Measurements from ENCODE around the gene GNGT1.
A peak's percentile ranks its signal among the peaks of the same experiment; 100 is the strongest.

Gene GNGT1

DNA sequence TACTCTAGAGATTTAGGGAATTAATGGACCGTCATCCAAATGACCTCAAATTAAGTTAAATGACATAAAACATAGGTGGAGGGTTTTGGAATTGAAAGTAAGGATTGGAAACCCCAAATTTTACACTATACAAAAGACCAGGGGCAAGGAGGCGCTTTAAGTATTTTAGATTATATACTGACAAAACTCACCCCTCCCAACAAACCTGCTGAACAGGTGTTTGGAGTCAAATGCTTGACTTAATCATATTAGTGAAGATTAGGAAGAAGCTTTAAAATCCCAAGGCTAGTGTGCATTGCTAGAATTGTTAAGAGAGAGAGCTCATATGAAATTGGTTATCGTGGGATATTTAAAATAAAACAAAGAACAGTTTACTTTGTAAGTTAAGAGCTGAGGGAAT lies at the start of gene GNGT1:
Gene GNGT1 (plus strand): TSS at position 301 of the 400 bp plus-strand sequence. CDS start 180 bp downstream, outside the sequence.
- no peak within 1 kb of the TSS for H3K4me3 ChIP-seq (replicated peaks in 1 of 2; ENCODE audit: low read depth in 2 of 2, low read length in 2 of 2)
- DNase-seq (ENCODE audit: low read depth in 2 of 2): no peak
- TF ChIP-seq, protein P1, sequence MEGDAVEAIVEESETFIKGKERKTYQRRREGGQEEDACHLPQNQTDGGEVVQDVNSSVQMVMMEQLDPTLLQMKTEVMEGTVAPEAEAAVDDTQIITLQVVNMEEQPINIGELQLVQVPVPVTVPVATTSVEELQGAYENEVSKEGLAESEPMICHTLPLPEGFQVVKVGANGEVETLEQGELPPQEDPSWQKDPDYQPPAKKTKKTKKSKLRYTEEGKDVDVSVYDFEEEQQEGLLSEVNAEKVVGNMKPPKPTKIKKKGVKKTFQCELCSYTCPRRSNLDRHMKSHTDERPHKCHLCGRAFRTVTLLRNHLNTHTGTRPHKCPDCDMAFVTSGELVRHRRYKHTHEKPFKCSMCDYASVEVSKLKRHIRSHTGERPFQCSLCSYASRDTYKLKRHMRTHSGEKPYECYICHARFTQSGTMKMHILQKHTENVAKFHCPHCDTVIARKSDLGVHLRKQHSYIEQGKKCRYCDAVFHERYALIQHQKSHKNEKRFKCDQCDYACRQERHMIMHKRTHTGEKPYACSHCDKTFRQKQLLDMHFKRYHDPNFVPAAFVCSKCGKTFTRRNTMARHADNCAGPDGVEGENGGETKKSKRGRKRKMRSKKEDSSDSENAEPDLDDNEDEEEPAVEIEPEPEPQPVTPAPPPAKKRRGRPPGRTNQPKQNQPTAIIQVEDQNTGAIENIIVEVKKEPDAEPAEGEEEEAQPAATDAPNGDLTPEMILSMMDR (IDR thresholded peaks at IDR 0.05; ENCODE audit: low read depth, low read length): no peak

DNA sequence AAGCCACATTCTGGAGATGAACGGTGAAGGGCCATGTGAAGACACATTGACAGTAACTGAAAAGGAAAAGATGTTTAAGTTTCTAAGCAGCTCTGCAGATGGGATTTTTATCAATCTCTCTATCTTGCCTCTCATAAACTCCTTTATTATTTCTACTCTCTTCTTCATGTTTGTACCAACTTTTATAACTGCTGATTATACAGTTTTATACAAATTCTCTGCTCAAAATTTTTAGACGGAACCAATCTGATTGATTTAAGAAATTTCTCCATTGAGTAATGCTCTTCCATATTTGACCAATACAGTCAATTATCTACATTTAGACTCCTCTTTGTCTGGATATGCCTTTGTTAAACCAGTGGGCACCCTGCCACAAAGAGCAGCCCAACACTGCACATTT lies 47.5 kb upstream of the GNGT1 start:
- no peak for DNase-seq (ENCODE audit: low read depth in 2 of 2)
- TF ChIP-seq, protein P1 (IDR thresholded peaks at IDR 0.05; ENCODE audit: low read depth, low read length): no peak
- no peak overlapping the region for H3K4me3 ChIP-seq (replicated peaks in 1 of 2; ENCODE audit: low read depth in 2 of 2, low read length in 2 of 2)

DNA sequence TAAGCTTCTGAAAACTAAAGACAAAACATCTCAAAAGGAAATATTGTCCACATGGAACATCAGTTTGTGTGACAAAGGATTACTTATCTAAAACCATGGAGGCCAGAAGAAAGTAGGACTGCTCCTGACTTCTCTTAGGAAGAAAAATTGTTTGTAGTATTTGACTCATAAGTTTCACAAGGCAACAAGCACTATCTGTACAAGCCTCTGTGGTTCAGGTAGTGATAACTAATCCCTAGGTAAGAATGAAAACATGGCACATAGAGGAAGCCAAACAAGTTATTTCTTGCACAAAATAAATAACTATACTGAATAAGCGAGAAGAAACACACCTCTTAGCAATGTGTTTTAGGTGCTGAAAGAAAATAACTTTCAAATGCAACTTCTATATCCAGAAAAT lies 46.1 kb upstream of the GNGT1 start:
- H3K4me3 ChIP-seq (replicated peaks in 1 of 2; ENCODE audit: low read depth in 2 of 2, low read length in 2 of 2): no peak overlapping the region
- no peak for DNase-seq (ENCODE audit: low read depth in 2 of 2)
- TF ChIP-seq, protein P1 (IDR thresholded peaks at IDR 0.05; ENCODE audit: low read depth, low read length): no peak

DNA sequence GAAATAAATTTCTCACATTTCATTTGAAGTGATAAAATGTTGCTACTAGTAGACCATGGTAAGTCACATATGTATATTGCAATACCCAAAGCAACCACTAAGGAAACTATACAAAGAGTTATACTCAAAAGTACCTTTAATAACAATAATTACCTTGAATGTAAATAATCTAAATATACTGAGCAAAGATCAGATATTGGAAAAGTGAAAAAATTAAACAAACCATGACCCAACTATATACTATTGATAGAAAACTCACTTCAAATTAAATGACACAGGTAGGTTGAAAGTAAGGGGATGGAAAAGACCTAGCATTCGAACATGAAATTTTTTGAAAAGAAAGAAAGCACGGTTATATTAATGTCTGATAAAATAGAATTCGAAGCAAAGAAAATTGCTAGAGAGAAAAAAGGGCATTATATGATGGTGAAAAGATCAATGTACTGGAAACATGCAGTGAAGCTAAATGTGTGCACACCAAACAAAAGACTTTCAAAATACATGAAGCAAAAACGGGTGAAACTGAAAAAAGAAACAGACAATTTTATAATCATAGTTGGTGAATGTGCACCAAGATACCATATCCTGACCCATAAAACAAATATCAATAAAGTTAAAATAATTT lies 44.9 kb upstream of the GNGT1 start:
- no peak overlapping the region for H3K4me3 ChIP-seq (replicated peaks in 1 of 2; ENCODE audit: low read depth in 2 of 2, low read length in 2 of 2)
- TF ChIP-seq, protein P1 (IDR thresholded peaks at IDR 0.05; ENCODE audit: low read depth, low read length): peak; percentile 41
- DNase-seq (ENCODE audit: low read depth in 2 of 2): no peak

DNA sequence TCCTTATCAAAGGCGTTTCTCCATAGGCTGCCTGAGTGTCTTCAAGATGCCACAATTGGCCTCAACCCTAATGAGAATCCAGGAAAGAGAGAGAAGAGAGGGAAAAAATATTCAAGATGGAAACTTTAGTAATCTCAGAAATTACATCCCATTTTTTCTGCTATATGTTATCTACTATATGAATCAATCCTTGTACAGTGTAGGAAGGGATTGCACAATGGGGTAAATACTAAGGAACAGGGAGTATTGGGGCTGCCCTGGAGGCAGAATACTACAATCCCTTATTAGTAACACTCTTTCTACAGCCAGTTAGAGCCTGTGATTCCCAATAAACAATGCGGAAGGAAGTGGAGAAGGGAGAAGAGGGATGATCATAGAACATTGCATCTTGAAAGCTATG lies 43.7 kb upstream of the GNGT1 start:
- no peak overlapping the region for H3K4me3 ChIP-seq (replicated peaks in 1 of 2; ENCODE audit: low read depth in 2 of 2, low read length in 2 of 2)
- DNase-seq (ENCODE audit: low read depth in 2 of 2): no peak
- TF ChIP-seq, protein P1 (IDR thresholded peaks at IDR 0.05; ENCODE audit: low read depth, low read length): no peak

DNA sequence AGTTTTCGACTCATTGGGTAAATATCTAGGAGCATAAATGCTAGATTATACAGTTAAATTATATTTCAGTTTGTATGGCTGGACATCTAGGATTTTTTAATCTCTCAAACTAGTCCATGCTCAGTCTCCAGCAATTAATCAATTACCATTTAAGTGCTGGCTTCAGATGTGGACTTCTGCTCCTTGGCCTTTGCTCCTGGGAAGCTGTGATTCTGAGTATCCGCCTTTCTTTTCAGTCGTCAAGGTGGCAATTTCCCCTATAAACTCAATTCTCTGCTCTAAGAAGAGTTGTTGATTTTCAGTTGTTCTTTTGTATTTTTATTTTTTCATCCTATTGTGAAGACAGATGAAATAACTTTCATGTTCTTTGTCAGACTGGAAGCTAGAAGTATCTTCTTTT lies 39.5 kb upstream of the GNGT1 start:
- TF ChIP-seq, protein P1 (IDR thresholded peaks at IDR 0.05; ENCODE audit: low read depth, low read length): no peak
- DNase-seq (ENCODE audit: low read depth in 2 of 2): no peak
- H3K4me3 ChIP-seq (replicated peaks in 1 of 2; ENCODE audit: low read depth in 2 of 2, low read length in 2 of 2): no peak overlapping the region
